Skin of body (tissue), 2 donors: ENCODE results near the gene HEXIM2. TPM values are rescaled to one million over a fixed set of nuclear protein-coding genes. Genes with fewer than 3 reads are reported as not detected.

Experiments
- DNase-seq: peaks from one replicate; lab custom pipeline; 2025; lab: John Stamatoyannopoulos, UW
- total RNA-seq: library from RNA; depleted of rRNA; stranded (reverse); fragments of >200 nt; gene quantifications from one replicate; pipeline ENCODE4 v1.2.3, GENCODE V29; 2014

The HEXIM2 gene
- total RNA-seq, 1 donor from 2014 or later, result 3.3 TPM

GRCh38 chr17:45143767-45144198 lies 17.9 kb upstream of the HEXIM2 start:
- peak; percentile 89 for DNase-seq

- DNase-seq, result no peak
Measured at GRCh38 chr17:45144199-45145034, 17.3 kb upstream of the HEXIM2 start.

GRCh38 chr17:45145035-45145389 lies 16.7 kb upstream of the HEXIM2 start:
- no peak for DNase-seq

GRCh38 chr17:45146166-45146565 lies 15.5 kb upstream of the HEXIM2 start:
- no peak for DNase-seq

- no peak for DNase-seq
Measured at GRCh38 chr17:45146592-45146889, 15.1 kb upstream of the HEXIM2 start.

- DNase-seq, result peak; percentile 89
Measured at GRCh38 chr17:45146890-45147580, 14.6 kb upstream of the HEXIM2 start.

GRCh38 chr17:45147581-45148182 lies 14.0 kb upstream of the HEXIM2 start:
- DNase-seq, result peak; percentile 99

- DNase-seq, result peak; percentile 99
Measured at GRCh38 chr17:45148183-45149036, 13.3 kb upstream of the HEXIM2 start, which contains the start of gene HEXIM1. TSS of gene HEXIM1 (plus strand) at chr17:45148475. CDS start at chr17:45149191, 716 bp downstream.

GRCh38 chr17:45149037-45149668 lies 12.5 kb upstream of the HEXIM2 start:
- DNase-seq, result peak; percentile 77

- peak; percentile 77 for DNase-seq
Measured at GRCh38 chr17:45149669-45150664, 11.7 kb upstream of the HEXIM2 start.

- peak; percentile 51 for DNase-seq
Measured at GRCh38 chr17:45150911-45151809, 10.5 kb upstream of the HEXIM2 start.

- no peak for DNase-seq
Measured at GRCh38 chr17:45155029-45155428, 6.6 kb upstream of the HEXIM2 start.

GRCh38 chr17:45155483-45155882 lies 6.2 kb upstream of the HEXIM2 start:
- no peak for DNase-seq

- DNase-seq, result no peak
Measured at GRCh38 chr17:45156242-45156641, 5.4 kb upstream of the HEXIM2 start.

- peak; percentile 52 for DNase-seq
Measured at GRCh38 chr17:45160447-45161287, 1.0 kb upstream of the HEXIM2 start.

GRCh38 chr17:45162025-45162687 lies 481 bp downstream of the HEXIM2 start:
- no peak for DNase-seq

- no peak for DNase-seq
Measured at GRCh38 chr17:45164734-45165269, 3.1 kb downstream of the HEXIM2 start.
